HG02884 (cell line): ENCODE results near the gene PRDM16.

Source experiments
- ATAC-seq: cut with Tn5 transposase; IDR thresholded peaks from one replicate; pipeline ENCODE4 v1.9.1; 2021; ENCODE audit warnings: mild to moderate bottlenecking, moderate library complexity; ENCODE audit not compliant: unreplicated experiment

Gene PRDM16

GRCh38 chr1:3138623-3139151, 69.7 kb downstream of the PRDM16 start:
- ATAC-seq: no peak

GRCh38 chr1:3139451-3139852, 70.4 kb downstream of the PRDM16 start:
- ATAC-seq: no peak

DNA sequence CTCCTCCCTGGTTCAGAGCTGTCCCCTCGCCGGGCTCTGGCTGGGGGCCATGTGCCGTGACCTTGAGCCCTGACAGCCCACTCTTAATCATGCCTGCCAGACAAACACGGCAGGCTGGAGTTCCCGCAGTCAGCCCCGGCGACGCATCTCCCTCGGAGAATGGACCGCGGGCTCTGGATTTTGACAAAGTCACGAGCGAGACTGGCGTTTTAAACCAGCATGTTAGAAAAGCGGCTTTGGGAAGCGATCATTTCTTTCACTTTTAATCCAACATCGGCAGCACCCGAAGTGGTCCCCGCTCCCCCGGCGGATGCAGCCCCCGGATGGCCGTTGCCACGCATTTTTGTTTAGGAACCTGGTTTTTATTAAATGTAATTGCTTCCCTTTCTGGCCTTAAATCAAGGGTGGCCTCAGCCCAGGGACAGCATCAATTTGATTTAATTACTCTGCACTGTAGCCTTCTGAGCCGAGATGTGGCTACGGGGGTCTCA, 70.9 kb downstream of the PRDM16 start:
- no peak for ATAC-seq

DNA sequence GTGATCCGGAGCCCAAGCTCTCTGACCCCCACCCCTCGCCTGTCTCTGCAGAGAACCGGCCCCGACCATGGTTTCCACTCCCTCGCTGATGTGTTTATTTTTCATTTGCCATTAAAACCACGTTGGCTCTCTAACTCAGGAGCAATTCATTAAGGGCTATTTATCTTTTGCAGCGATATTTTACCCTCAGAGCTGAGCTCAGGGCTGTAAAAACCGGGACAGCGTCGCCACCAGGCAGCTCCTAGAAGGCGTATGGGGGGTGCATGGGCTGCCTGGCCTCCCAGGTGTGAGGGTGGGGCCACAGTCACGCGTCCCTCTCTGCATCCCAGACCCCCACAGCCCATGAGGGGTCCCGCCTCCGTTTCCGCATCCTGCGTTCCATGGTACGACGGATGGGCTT, 71.4 kb downstream of the PRDM16 start:
- no peak for ATAC-seq

- no peak for ATAC-seq
Observed at GRCh38 chr1:3141129-3141528, 72.1 kb downstream of the PRDM16 start.

GRCh38 chr1:3141836-3142235, 72.8 kb downstream of the PRDM16 start:
- no peak for ATAC-seq

GRCh38 chr1:3142236-3142635, 73.2 kb downstream of the PRDM16 start:
- no peak for ATAC-seq

- ATAC-seq: no peak
Observed at GRCh38 chr1:3142751-3143150, 73.7 kb downstream of the PRDM16 start.

DNA sequence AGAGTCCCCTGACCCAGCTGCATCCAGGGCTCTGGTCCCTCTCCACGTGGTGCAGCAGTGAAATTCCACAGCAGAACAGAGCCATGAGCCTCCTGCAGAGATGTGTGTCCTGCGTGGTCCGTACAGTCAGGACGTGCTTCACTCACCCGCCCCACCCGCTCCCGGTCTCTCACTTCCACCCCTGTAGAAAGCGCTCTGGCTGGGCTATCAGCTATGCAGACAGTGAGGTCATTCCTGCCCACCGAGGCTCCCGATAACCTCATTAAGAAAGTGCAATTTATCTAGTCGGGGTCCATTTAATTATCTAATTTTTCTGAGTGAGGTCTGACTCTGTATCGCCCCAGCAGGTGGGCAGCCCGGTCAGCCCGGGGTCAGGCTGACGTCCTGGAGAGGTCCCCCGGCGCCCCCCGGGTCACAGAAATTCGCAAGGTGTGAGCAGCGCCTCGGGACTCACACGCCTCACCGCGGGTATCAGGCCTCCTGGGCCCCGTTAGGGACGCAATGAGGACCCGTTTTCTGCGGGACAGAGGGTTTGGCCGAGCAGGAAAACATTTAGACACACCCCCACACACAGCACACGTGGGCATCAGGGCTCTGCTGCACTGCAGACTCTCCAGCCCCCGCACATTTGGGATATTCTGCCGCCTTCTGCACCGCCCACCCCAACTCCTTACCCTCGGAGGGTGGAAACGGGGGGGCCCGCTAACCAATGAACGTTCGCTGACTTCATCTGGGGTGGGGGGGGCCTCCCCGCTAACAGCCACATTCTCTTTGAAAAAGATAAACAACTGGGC, 76.7 kb downstream of the PRDM16 start:
- no peak for ATAC-seq

- ATAC-seq: no peak
Observed at GRCh38 chr1:3146458-3146857, 77.5 kb downstream of the PRDM16 start.

GRCh38 chr1:3146907-3147306, 77.9 kb downstream of the PRDM16 start:
- no peak for ATAC-seq

- ATAC-seq: no peak
Observed at GRCh38 chr1:3148171-3148570, 79.2 kb downstream of the PRDM16 start.

- no peak for ATAC-seq
Observed at GRCh38 chr1:3149277-3149676, 80.3 kb downstream of the PRDM16 start.

DNA sequence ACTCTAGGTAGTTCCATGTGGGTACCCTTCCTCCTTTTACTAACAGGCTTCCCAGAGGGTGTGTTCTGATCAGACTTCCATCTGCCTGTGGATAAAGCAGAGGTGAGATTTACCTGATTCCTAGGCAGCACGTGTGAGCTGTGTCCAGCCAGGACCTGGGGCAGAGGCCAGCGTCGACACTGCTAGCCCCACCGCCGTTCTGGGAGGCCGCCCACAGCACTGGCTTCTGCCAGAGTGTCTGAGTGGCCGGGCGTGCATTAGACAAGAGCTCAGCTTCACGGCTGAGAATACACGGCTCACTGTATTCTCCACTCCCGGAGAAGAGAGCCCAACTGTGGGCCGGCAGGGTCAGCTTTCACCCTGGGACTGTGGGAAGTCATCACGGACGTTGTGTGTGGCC, 82.5 kb downstream of the PRDM16 start:
- no peak for ATAC-seq

- no peak for ATAC-seq
Observed at GRCh38 chr1:3152143-3152542, 83.1 kb downstream of the PRDM16 start.

DNA sequence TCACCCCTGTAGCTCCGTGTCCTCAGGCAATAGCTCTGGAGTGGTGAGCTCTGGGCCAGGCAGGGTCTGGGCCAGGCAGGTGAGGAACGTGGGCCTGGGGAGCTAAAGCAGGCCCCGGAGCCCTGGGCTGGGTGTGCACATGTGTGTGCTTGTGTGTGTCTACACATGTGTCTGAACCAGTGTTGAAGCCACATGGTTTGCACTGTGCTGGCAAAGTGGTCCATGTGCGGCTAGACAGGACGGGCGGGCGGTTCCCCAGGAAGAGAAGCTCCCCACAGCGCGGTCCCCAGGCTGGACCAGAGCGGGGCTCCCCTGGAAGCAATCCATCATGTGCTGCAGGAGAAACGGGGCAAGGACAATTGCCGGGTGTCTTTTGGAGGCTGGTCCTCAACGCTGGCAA, 84.2 kb downstream of the PRDM16 start:
- ATAC-seq: no peak

DNA sequence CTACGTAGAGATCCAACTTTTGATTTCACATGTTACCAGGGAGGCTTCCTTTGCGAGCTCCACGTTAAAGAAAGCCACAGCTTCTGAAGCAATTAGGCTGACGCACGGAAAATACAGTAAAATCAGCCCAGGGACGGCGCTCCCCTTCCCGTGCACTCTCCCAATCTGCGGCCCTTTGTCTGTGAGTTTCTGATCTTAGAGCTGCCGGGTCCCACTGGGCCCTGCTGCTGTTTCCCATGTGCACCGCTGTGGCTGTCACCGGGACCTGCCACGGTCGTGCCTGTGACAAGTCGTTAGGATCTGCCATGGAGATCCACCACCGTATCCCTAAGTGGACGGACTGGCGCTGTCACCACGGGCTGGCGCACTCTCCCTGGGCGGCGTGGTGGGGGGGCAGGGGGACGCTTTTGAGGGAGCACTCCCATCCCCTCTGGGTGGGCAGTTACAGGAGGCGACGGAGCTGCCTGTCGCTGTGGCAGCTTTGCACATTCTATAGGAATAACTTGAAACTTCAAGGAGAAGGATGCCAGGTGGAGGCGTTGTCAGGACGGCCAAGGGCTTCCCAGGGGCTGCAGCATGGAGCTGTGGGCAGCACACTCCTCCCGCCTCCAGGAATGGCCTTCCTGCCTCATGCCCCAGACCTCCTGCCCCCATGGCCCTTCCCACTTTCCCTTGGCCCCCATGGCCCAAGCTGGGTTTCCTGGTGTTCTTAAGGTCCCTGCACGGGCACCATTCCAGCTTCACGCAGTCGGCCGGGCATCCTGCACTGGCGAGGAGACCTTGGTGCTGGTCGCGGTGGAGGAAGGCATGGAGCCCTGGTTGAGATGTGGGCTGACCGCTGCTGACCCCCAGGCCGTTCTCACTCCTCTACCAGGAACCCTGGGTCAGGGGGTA, 85.1 kb downstream of the PRDM16 start:
- no peak for ATAC-seq

- no peak for ATAC-seq
Observed at GRCh38 chr1:3155056-3155925, 86.3 kb downstream of the PRDM16 start.

DNA sequence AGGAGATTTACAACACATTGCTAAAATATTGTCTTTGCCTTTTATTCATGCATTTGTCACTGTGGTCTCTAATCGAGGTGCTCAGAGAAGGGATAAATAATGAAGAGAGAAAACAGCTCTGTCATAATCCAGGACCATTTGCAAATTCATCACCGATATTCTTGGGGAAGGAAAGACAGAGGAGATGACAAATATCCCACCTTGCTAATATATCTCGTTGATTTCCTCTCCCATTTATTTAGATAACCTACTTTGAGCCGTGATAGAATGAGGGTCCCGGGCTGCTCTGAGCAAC, 86.9 kb downstream of the PRDM16 start:
- ATAC-seq: no peak

GRCh38 chr1:3156936-3157335, 87.9 kb downstream of the PRDM16 start:
- ATAC-seq: no peak

GRCh38 chr1:3158347-3158746, 89.3 kb downstream of the PRDM16 start:
- no peak for ATAC-seq
